ENCODE data around the gene SEC11C. TPM values are rescaled to one million over a fixed set of nuclear protein-coding genes. Genes with fewer than 3 reads are reported as not detected.

SEC11C gene
- total and polyA plus RNA-seq, 2 of the 13 experiments (the other 11 are each of a cell fraction or from before 2014, with no cell fraction given), result 71.9 to 297 TPM

DNA sequence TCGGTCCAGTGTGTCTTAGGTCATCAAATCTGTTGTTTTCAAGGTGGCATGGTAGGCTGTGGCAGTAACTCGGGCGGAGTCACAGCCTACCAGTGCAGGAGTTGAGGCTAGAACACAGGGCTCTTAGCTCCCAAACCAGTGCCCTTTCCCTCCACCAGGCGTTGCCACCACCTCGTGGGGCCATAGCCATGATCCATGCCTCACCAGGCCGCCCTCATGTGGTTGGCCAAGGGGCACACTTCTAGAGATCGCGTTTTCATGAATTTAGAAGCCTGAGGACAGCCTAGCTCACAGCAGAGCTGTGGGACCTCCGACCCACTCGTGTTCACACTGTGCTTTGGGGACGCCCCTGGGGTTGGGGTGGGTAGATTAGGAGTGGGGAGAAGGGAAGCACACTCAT lies 10.6 kb downstream of the SEC11C start:
- DNase-seq (ENCODE audit: low spot score) (no peak), FAIRE-seq (no peak), ATAC-seq (no peak; the same call in 2 of the 3 replicates)
- ChIA-PET CTCF (ENCODE audit: low intra/inter-chr PET ratio, low total read pairs) (no interaction called here), POLR2A (no interaction called here)
- 87% methylated on average over 7 of the region's 11 CpGs for WGBS (ENCODE audit: low lambda C conversion rate)
- Histone ChIP-seq H3K27me3 (ENCODE audit: control insufficient read depth in 1 of 2, insufficient read depth in 2 of 2, low read length in 2 of 2) (no peaks in the 10 kb centered on the region), H3K4me2 (ENCODE audit: low read depth, low read length) (no peak overlapping the region), H2AFZ (ENCODE audit: low read length) (no peak overlapping the region), H3K27ac (ENCODE audit: extremely low read length, insufficient read depth, low read length) (no peak overlapping the region), H4K20me1 (ENCODE audit: insufficient read depth, low read length) (no peaks in the 10 kb centered on the region; the same call in 1 of the 2 replicates), H3K4me1 (ENCODE audit: insufficient read depth, low read length) (peaks cover under 1% of the 10 kb centered on the region; the same call in 1 of the 2 replicates), H3K79me2 (ENCODE audit: insufficient read depth, low read length) (peaks cover 31% of the 10 kb centered on the region), H3K9ac (ENCODE audit: insufficient read depth, low read depth, low read length) (no peak overlapping the region), H3K9me3 (ENCODE audit: low read length) (no peaks in the 10 kb centered on the region), H3K36me3 (replicated peaks in 1 of 2; ENCODE audit: control insufficient read depth in 1 of 2, insufficient read depth in 2 of 2, low read length in 2 of 2) (peaks cover 11 to 67% of the 10 kb centered on the region in 2 experiments; a peak in 4 of 5 replicates), H3K4me3 (replicated peaks in 1 of 3; ENCODE audit: insufficient read depth in 1 of 3, low read depth in 2 of 3, low read length in 3 of 3) (no peak overlapping the region)
- intact Hi-C loops (cut with micrococcal nuclease; ENCODE audit: unreplicated experiment) (no loop called here), in situ Hi-C loops (cut with HindIII; ENCODE audit: extremely low pct_ligation_motif_present, low pct_unique_long_range_greater_than_20kb) (no loop called here)
- no TSS peak for BruUV-seq (replicated peaks)
- TF ChIP-seq ZNF678 (CRISPR knock-in tag; IDR thresholded peaks at IDR 0.05) (no peak), ZNF777 (CRISPR knock-in tag; IDR thresholded peaks at IDR 0.05) (no peak), GLI4 (CRISPR knock-in tag; IDR thresholded peaks at IDR 0.05; ENCODE audit: borderline replicate concordance) (no peak), ZSCAN30 (CRISPR knock-in tag; IDR thresholded peaks at IDR 0.05) (no peak), ZNF713 (CRISPR knock-in tag; IDR thresholded peaks at IDR 0.05) (no peak), ZKSCAN8 (CRISPR knock-in tag; IDR thresholded peaks at IDR 0.05; ENCODE audit: borderline replicate concordance) (no peak), ZNF747 (CRISPR knock-in tag; IDR thresholded peaks at IDR 0.05; ENCODE audit: borderline replicate concordance) (no peak), MBNL3 (CRISPR knock-in tag; conservative IDR thresholded peaks at IDR 0.05) (no peak), JDP2 (CRISPR knock-in tag; IDR thresholded peaks at IDR 0.05; ENCODE audit: borderline replicate concordance) (no peak), ZNF34 (CRISPR knock-in tag; IDR thresholded peaks at IDR 0.05; ENCODE audit: borderline replicate concordance) (no peak), RFX1 (IDR thresholded peaks at IDR 0.05) (no peak), U2AF2 (IDR thresholded peaks at IDR 0.05; ENCODE audit: low read depth, low read length) (no peak), ZNF773 (CRISPR knock-in tag; IDR thresholded peaks at IDR 0.05; ENCODE audit: borderline replicate concordance) (no peak), RBAK (CRISPR knock-in tag; IDR thresholded peaks at IDR 0.05) (no peak)
- TF ChIP-seq, protein P1, sequence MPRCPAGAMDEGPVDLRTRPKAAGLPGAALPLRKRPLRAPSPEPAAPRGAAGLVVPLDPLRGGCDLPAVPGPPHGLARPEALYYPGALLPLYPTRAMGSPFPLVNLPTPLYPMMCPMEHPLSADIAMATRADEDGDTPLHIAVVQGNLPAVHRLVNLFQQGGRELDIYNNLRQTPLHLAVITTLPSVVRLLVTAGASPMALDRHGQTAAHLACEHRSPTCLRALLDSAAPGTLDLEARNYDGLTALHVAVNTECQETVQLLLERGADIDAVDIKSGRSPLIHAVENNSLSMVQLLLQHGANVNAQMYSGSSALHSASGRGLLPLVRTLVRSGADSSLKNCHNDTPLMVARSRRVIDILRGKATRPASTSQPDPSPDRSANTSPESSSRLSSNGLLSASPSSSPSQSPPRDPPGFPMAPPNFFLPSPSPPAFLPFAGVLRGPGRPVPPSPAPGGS (CRISPR knock-in tag; IDR thresholded peaks at IDR 0.05), result no peak
- TF ChIP-seq, protein P2, sequence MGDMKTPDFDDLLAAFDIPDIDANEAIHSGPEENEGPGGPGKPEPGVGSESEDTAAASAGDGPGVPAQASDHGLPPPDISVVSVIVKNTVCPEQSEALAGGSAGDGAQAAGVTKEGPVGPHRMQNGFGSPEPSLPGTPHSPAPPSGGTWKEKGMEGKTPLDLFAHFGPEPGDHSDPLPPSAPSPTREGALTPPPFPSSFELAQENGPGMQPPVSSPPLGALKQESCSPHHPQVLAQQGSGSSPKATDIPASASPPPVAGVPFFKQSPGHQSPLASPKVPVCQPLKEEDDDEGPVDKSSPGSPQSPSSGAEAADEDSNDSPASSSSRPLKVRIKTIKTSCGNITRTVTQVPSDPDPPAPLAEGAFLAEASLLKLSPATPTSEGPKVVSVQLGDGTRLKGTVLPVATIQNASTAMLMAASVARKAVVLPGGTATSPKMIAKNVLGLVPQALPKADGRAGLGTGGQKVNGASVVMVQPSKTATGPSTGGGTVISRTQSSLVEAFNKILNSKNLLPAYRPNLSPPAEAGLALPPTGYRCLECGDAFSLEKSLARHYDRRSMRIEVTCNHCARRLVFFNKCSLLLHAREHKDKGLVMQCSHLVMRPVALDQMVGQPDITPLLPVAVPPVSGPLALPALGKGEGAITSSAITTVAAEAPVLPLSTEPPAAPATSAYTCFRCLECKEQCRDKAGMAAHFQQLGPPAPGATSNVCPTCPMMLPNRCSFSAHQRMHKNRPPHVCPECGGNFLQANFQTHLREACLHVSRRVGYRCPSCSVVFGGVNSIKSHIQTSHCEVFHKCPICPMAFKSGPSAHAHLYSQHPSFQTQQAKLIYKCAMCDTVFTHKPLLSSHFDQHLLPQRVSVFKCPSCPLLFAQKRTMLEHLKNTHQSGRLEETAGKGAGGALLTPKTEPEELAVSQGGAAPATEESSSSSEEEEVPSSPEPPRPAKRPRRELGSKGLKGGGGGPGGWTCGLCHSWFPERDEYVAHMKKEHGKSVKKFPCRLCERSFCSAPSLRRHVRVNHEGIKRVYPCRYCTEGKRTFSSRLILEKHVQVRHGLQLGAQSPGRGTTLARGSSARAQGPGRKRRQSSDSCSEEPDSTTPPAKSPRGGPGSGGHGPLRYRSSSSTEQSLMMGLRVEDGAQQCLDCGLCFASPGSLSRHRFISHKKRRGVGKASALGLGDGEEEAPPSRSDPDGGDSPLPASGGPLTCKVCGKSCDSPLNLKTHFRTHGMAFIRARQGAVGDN (CRISPR knock-in tag; IDR thresholded peaks at IDR 0.05), result no peak
- TF ChIP-seq, protein P3, sequence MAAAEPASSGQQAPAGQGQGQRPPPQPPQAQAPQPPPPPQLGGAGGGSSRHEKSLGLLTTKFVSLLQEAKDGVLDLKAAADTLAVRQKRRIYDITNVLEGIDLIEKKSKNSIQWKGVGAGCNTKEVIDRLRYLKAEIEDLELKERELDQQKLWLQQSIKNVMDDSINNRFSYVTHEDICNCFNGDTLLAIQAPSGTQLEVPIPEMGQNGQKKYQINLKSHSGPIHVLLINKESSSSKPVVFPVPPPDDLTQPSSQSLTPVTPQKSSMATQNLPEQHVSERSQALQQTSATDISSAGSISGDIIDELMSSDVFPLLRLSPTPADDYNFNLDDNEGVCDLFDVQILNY (CRISPR knock-in tag; conservative IDR thresholded peaks at IDR 0.05), result no peak
- TF ChIP-seq, protein P4, sequence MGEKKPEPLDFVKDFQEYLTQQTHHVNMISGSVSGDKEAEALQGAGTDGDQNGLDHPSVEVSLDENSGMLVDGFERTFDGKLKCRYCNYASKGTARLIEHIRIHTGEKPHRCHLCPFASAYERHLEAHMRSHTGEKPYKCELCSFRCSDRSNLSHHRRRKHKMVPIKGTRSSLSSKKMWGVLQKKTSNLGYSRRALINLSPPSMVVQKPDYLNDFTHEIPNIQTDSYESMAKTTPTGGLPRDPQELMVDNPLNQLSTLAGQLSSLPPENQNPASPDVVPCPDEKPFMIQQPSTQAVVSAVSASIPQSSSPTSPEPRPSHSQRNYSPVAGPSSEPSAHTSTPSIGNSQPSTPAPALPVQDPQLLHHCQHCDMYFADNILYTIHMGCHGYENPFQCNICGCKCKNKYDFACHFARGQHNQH (CRISPR knock-in tag; IDR thresholded peaks at IDR 0.05), result no peak
